Mesenchymal stem cell (in vitro differentiated cells and primary cell): ENCODE data around the gene FAM117B.

ENCODE experiments used
- DNase-seq: peaks from one replicate; pipeline ENCODE4 v3.0.0-alpha.2; 2013
- H2AFZ ChIP-seq: one replicate; pipeline ENCODE4 v1.6.1; 2013; ENCODE audit warnings: low read depth, mild to moderate bottlenecking, control low read depth, inconsistent platforms, low read length, moderate library complexity
- H2AK5ac ChIP-seq: 2 replicates; pipeline ENCODE4 v1.6.1; 2013; ENCODE audit warnings: low read length, moderate library complexity, mild to moderate bottlenecking, inconsistent platforms; ENCODE audit not compliant: severe bottlenecking
- H2BK120ac ChIP-seq: one replicate; pipeline ENCODE4 v1.6.1; 2013; ENCODE audit warnings: low read depth, mild to moderate bottlenecking, inconsistent platforms, low read length, moderate library complexity
- H2BK12ac ChIP-seq, 2 experiments: one replicate each; pipeline ENCODE4 v1.6.1; 2013; ENCODE audit warnings: inconsistent platforms in 2 of 2, low read length in 2 of 2, mild to moderate bottlenecking in 2 of 2, moderate library complexity in 2 of 2, control low read depth in 1 of 2
- H2BK15ac ChIP-seq: one replicate; pipeline ENCODE4 v1.6.1; 2013; ENCODE audit warnings: mild to moderate bottlenecking, low read depth, inconsistent platforms; ENCODE audit not compliant: poor library complexity, severe bottlenecking
- H2BK5ac ChIP-seq: 2 replicates; pipeline ENCODE4 v1.6.1; 2013; ENCODE audit warnings: low read depth, mild to moderate bottlenecking, low read length, control low read depth, inconsistent platforms; ENCODE audit not compliant: poor library complexity, severe bottlenecking
- H3K14ac ChIP-seq, 2 experiments: one replicate each; pipeline ENCODE4 v1.6.1; 2013; ENCODE audit warnings: inconsistent platforms in 2 of 2, low read length in 2 of 2, control low read depth in 1 of 2, mild to moderate bottlenecking in 1 of 2, moderate library complexity in 1 of 2
- H3K18ac ChIP-seq, 2 experiments: one replicate each; pipeline ENCODE4 v1.6.1; 2013; ENCODE audit warnings: inconsistent platforms in 2 of 2, low read length in 2 of 2, control low read depth in 1 of 2, low read depth in 1 of 2, mild to moderate bottlenecking in 1 of 2
- H3K23ac ChIP-seq, 2 experiments: one replicate each; pipeline ENCODE4 v1.6.1; 2013; ENCODE audit warnings: inconsistent platforms in 2 of 2, low read length in 2 of 2, mild to moderate bottlenecking in 2 of 2, moderate library complexity in 2 of 2, control low read depth in 1 of 2
- H3K27ac ChIP-seq: 2 replicates; pipeline ENCODE4 v1.5.1; 2013; ENCODE audit warnings: mild to moderate bottlenecking, moderate library complexity, low read length, control low read depth, inconsistent platforms; ENCODE audit not compliant: poor library complexity, severe bottlenecking
- H3K27me3 ChIP-seq, 2 experiments: 2 replicates each; pipeline versions ENCODE4 v1.6.1 to v1.7.0; 2013; ENCODE audit warnings: low read length in 2 of 2, mild to moderate bottlenecking in 2 of 2, moderate library complexity in 2 of 2, control low read depth in 1 of 2, inconsistent platforms in 1 of 2; ENCODE audit not compliant: control insufficient read depth in 1 of 2, insufficient read depth in 1 of 2
- H3K36me3 ChIP-seq, 2 experiments: 2 replicates each; pipeline versions ENCODE4 v1.6.1 to v1.7.0; 2013; ENCODE audit warnings: low read length in 2 of 2, control low read depth in 1 of 2, inconsistent platforms in 1 of 2, low read depth in 1 of 2, mild to moderate bottlenecking in 1 of 2; ENCODE audit not compliant: insufficient read depth in 2 of 2, control insufficient read depth in 1 of 2
- H3K4ac ChIP-seq, 2 experiments: one replicate each; pipeline ENCODE4 v1.6.1; 2013; ENCODE audit warnings: inconsistent platforms in 2 of 2, low read length in 2 of 2, mild to moderate bottlenecking in 2 of 2, moderate library complexity in 2 of 2, control low read depth in 1 of 2, low read depth in 1 of 2
- H3K4me1 ChIP-seq: 2 replicates; pipeline ENCODE4 v1.6.1; 2013; ENCODE audit warnings: low read depth, low read length, control low read depth; ENCODE audit not compliant: control insufficient read depth, insufficient read depth
- H3K4me2 ChIP-seq: 2 replicates; pipeline ENCODE4 v1.6.1; 2013; ENCODE audit warnings: low read length, mild to moderate bottlenecking, inconsistent platforms; ENCODE audit not compliant: poor library complexity, severe bottlenecking
- H3K4me3 ChIP-seq, 2 experiments: 2 replicates each; pipeline versions ENCODE4 v1.5.1 to v1.7.0; 2013; ENCODE audit warnings: low read length in 2 of 2, mild to moderate bottlenecking in 2 of 2, control low read depth in 1 of 2, low read depth in 1 of 2; ENCODE audit not compliant: insufficient read depth in 1 of 2
- H3K79me1 ChIP-seq: replicated peaks from 2 replicates; pipeline ENCODE4 v1.6.1; 2013; ENCODE audit warnings: mild to moderate bottlenecking, control low read depth, low read length, inconsistent platforms; ENCODE audit not compliant: poor library complexity, severe bottlenecking
- H3K9ac ChIP-seq: 2 replicates; pipeline ENCODE4 v1.7.0; 2013; ENCODE audit warnings: mild to moderate bottlenecking, low read length, moderate library complexity
- H3K9me3 ChIP-seq: 2 replicates; pipeline ENCODE4 v1.7.0; 2013; ENCODE audit warnings: mild to moderate bottlenecking, low read length; ENCODE audit not compliant: control insufficient read depth
- H4K8ac ChIP-seq: one replicate; pipeline ENCODE4 v1.6.1; 2013; ENCODE audit warnings: inconsistent platforms, mild to moderate bottlenecking, low read length, moderate library complexity
- H4K91ac ChIP-seq: one replicate; pipeline ENCODE4 v1.6.1; 2013; ENCODE audit warnings: mild to moderate bottlenecking, low read length, inconsistent platforms
- WGBS: methylation state at CpG from one replicate; pipeline ENCODE4 v1.1.7; 2013; ENCODE audit warnings: mixed read lengths; 5-methylcytosine and 5-hydroxymethylcytosine counted together

The FAM117B gene

GRCh38 chr2:202679980-202680379 is 45.2 kb downstream of the FAM117B start:
- Histone ChIP-seq H4K91ac (no peak overlapping the region), H2AK5ac (no peak overlapping the region), H2AFZ (no peak overlapping the region), H3K4me2 (no peak overlapping the region), H3K9ac (no peak overlapping the region), H3K14ac (no peak overlapping the region), H3K23ac (no peak overlapping the region), H2BK5ac (no peak overlapping the region), H3K27ac (no peak overlapping the region), H3K79me1 (peaks cover 19% of the 10 kb centered on the region), H3K36me3 (no peaks in the 10 kb centered on the region), H3K4me3 (no peak overlapping the region), H3K27me3 (no peaks in the 10 kb centered on the region), H4K8ac (no peak overlapping the region), H2BK15ac (no peak overlapping the region), H3K4ac (no peak overlapping the region), H2BK12ac (no peak overlapping the region), H3K18ac (no peak overlapping the region), H2BK120ac (no peak overlapping the region), H3K9me3 (peaks cover 38% of the 10 kb centered on the region), H3K4me1 (no peaks in the 10 kb centered on the region)
- DNase-seq = no peak
- 97% methylated on average over 2 of the region's 3 CpGs for WGBS

DNA sequence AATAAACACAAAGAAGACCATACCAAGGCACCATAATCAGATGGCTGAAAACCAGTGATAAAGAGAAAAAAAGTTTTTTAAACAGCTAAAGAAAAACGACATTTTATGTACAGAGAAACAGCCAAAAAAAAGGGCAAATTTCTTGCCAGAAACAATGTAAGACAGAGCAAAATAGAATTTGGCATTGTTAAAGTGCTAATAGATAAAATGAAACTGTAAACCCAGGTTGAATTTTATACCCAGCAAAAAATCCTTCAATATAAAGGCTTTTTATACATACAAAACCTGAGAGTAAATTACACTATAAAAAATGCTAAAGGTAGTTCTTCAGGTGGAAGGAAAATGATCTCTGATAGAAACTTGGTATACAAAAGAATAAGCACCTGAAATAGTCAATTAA is 45.7 kb downstream of the FAM117B start:
- H2AK5ac ChIP-seq = no peak overlapping the region
- no peaks in the 10 kb centered on the region for H3K4me1 ChIP-seq
- H3K79me1 ChIP-seq = peaks cover 19% of the 10 kb centered on the region
- no CpG with 5 or more reads among the region's 1 CpG for WGBS
- no peak overlapping the region for H3K23ac ChIP-seq
- no peak overlapping the region for H2BK5ac ChIP-seq
- H2BK12ac ChIP-seq = no peak overlapping the region
- no peak overlapping the region for H3K4me2 ChIP-seq
- no peaks in the 10 kb centered on the region for H3K27me3 ChIP-seq
- H2BK15ac ChIP-seq = no peak overlapping the region
- H3K4me3 ChIP-seq = no peak overlapping the region
- no peak overlapping the region for H3K4ac ChIP-seq
- no peak overlapping the region for H4K8ac ChIP-seq
- no peaks in the 10 kb centered on the region for H3K36me3 ChIP-seq
- no peak overlapping the region for H3K27ac ChIP-seq
- H3K14ac ChIP-seq = no peak overlapping the region
- no peak overlapping the region for H2BK120ac ChIP-seq
- H3K18ac ChIP-seq = no peak overlapping the region
- H3K9ac ChIP-seq = no peak overlapping the region
- H4K91ac ChIP-seq = no peak overlapping the region
- peaks cover 38% of the 10 kb centered on the region for H3K9me3 ChIP-seq
- no peak for DNase-seq
- H2AFZ ChIP-seq = no peak overlapping the region

DNA sequence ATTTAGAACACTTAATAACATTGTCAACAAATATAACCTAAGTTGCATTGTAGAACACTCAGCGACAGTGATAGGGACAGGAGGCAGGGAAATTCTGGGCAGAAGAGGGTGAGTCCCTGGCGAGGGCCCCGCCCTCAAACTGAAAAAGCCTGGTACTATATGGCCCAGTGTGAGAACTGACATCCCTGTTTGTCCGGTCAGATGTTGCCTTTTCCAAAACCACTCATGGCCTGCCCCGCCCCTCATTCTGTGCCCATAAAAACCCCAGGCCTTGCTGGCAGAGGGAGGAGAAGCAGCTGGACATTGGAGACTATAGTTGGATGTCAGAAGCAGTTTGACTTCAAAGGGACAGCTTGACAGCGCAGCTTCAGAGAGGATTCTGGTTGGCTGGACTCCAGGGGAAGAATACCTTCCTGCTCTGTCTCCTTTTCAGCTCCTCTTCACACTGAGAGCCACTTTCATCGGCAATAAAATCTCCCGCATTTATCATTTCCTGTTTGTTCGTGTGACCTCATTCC is 47.0 kb downstream of the FAM117B start:
- peaks cover 38% of the 10 kb centered on the region for H3K9me3 ChIP-seq
- peaks cover 19% of the 10 kb centered on the region for H3K79me1 ChIP-seq
- no peak overlapping the region for H2BK120ac ChIP-seq
- no peak overlapping the region for H3K18ac ChIP-seq
- no peak overlapping the region for H2BK5ac ChIP-seq
- no peak overlapping the region for H3K4me3 ChIP-seq
- no peak overlapping the region for H2AK5ac ChIP-seq
- H3K27me3 ChIP-seq = no peaks in the 10 kb centered on the region
- H3K4ac ChIP-seq = no peak overlapping the region
- H3K27ac ChIP-seq = no peak overlapping the region
- H4K91ac ChIP-seq = no peak overlapping the region
- H2BK12ac ChIP-seq = no peak overlapping the region
- no peaks in the 10 kb centered on the region for H3K4me1 ChIP-seq
- DNase-seq = no peak
- no peak overlapping the region for H2BK15ac ChIP-seq
- no peak overlapping the region for H3K23ac ChIP-seq
- no peak overlapping the region for H3K9ac ChIP-seq
- no peak overlapping the region for H4K8ac ChIP-seq
- H3K14ac ChIP-seq = no peak overlapping the region
- no peak overlapping the region for H3K4me2 ChIP-seq
- H2AFZ ChIP-seq = no peak overlapping the region
- 69% methylated on average over 8 of the region's 9 CpGs for WGBS
- H3K36me3 ChIP-seq = no peaks in the 10 kb centered on the region

DNA sequence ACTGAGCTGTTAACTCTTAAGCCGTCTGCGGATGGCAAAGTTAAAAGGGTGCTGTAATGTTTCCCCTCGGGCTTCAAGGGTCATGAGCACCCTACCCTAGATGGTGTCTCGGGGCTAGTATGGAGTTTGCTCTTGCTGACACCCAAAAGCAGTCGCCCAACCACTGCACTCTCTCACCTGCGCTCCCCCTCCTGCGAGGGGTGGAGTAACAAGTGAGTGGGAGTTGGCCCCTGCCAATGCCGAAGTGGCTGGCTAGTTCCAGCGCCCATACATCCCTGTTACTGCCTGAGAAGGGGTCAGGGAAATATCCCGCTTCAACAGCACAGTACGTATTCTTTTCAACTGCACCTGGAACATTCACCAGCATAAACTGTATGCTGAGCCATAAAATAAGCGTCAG is 47.5 kb downstream of the FAM117B start:
- Histone ChIP-seq H2AK5ac (no peak overlapping the region), H3K4me1 (peaks cover under 1% of the 10 kb centered on the region), H3K27me3 (no peaks in the 10 kb centered on the region), H3K79me1 (peaks cover 19% of the 10 kb centered on the region), H3K4ac (no peak overlapping the region), H3K18ac (no peak overlapping the region), H3K23ac (no peak overlapping the region), H3K27ac (no peak overlapping the region), H3K9me3 (peaks cover 38% of the 10 kb centered on the region), H2BK120ac (no peak overlapping the region), H2BK12ac (no peak overlapping the region), H2BK15ac (no peak overlapping the region), H2BK5ac (no peak overlapping the region), H2AFZ (no peak overlapping the region), H4K8ac (no peak overlapping the region), H4K91ac (no peak overlapping the region), H3K36me3 (no peaks in the 10 kb centered on the region), H3K4me3 (no peak overlapping the region), H3K9ac (no peak overlapping the region), H3K4me2 (no peak overlapping the region), H3K14ac (no peak overlapping the region)
- 92% methylated on average over 11 of the region's 12 CpGs for WGBS
- no peak for DNase-seq
